WI38 (cell line): ENCODE measurements around the gene KRTAP5-8.
"Not testable (repeated sequence)": the region's sequence is repeated elsewhere in the genome, so short reads cannot be mapped to it uniquely, and the experiment has no call there.

Experiments
- H3K4me3 ChIP-seq: 2 replicates; pipeline ENCODE4 v1.5.1; 2011; ENCODE audit warnings: low read depth, mild to moderate bottlenecking, control low read depth, low read length
- CTCF ChIP-seq: IDR thresholded peaks from 2 replicates; pipeline ENCODE4 v1.5.1; 2012; ENCODE audit warnings: low read depth, mild to moderate bottlenecking, control low read depth, low read length

Gene KRTAP5-8

GRCh38 chr11:71532036-71532610 is 5.7 kb upstream of the KRTAP5-8 start:
- no peak for TF ChIP-seq CTCF
- H3K4me3 ChIP-seq: no peak overlapping the region

- H3K4me3 ChIP-seq: not testable (repeated sequence)
Measured at GRCh38 chr11:71534711-71535608, 2.9 kb upstream of the KRTAP5-8 start.

GRCh38 chr11:71535825-71536224 is 2.0 kb upstream of the KRTAP5-8 start:
- H3K4me3 ChIP-seq: no peak overlapping the region

GRCh38 chr11:71537537-71537936 is 288 bp upstream of the KRTAP5-8 start:
- no peak for TF ChIP-seq CTCF
- H3K4me3 ChIP-seq: no peak overlapping the region

More at GRCh38 chr11:71535825-71536224, 2.0 kb upstream of the KRTAP5-8 start:
- no peak for TF ChIP-seq CTCF

- TF ChIP-seq CTCF: no peak
- H3K4me3 ChIP-seq: no peak overlapping the region
Measured at GRCh38 chr11:71538666-71538990, 803 bp downstream of the KRTAP5-8 start.

- no peak for TF ChIP-seq CTCF
- H3K4me3 ChIP-seq: no peak overlapping the region
Measured at GRCh38 chr11:71539017-71539416, 1.2 kb downstream of the KRTAP5-8 start.

GRCh38 chr11:71539971-71540370 is 2.1 kb downstream of the KRTAP5-8 start:
- not testable (repeated sequence) for H3K4me3 ChIP-seq

GRCh38 chr11:71540521-71541304 is 2.9 kb downstream of the KRTAP5-8 start:
- not testable (repeated sequence) for H3K4me3 ChIP-seq
